Activated CD4-positive, alpha-beta T cell treated with anti-CD3 and anti-CD28 coated beads for 36 hours (primary cell): Measurements from ENCODE around the gene PRKG1. TPM values are rescaled to one million over a fixed set of nuclear protein-coding genes. Genes with fewer than 3 reads are reported as not detected.

Experiments
- ATAC-seq: fragments of 200-7000 bp; cut with Tn5 transposase; one replicate; pipeline ENCODE4 v1.10.0; 2021; ENCODE audit warnings: mild to moderate bottlenecking, moderate library complexity
- CTCF ChIA-PET: fragments of 350-600 bp; sonication (Branson Sonifier 250); formaldehyde crosslinking; loops from one replicate; lab custom pipeline; 2021; ENCODE audit warnings: antibody characterized with exemption; lab: Charles Lee
- POLR2A ChIA-PET: fragments of 350-600 bp; sonication (Branson Sonifier 250); formaldehyde crosslinking; loops from one replicate; lab custom pipeline; 2021; ENCODE audit warnings: antibody characterized with exemption, inconsistent platforms; lab: Charles Lee
- DNase-seq: peaks from one replicate; pipeline ENCODE4 v3.0.0-alpha.2; 2020
- H3K27ac Mint-ChIP-seq: one replicate; pipeline ENCODE4 v1.8.0; 2021; ENCODE audit warnings: mixed read lengths
- H3K27me3 Mint-ChIP-seq: one replicate; pipeline ENCODE4 v1.8.0; 2021; ENCODE audit warnings: mixed read lengths
- H3K36me3 Mint-ChIP-seq: one replicate; pipeline ENCODE4 v1.8.0; 2021; ENCODE audit warnings: low read depth, mixed read lengths
- H3K4me1 Mint-ChIP-seq: one replicate; pipeline ENCODE4 v1.8.0; 2021; ENCODE audit warnings: mixed read lengths
- H3K4me3 Mint-ChIP-seq: one replicate; pipeline ENCODE4 v1.8.0; 2021; ENCODE audit warnings: mild to moderate bottlenecking, moderate library complexity, mixed read lengths
- H3K9me3 Mint-ChIP-seq: one replicate; pipeline ENCODE4 v1.8.0; 2021; ENCODE audit warnings: low read depth, mixed read lengths
- intact Hi-C, 2 experiments: fragments of 100-400 bp; cut with DNase I in 1 of 2; cut with micrococcal nuclease in 1 of 2; formaldehyde crosslinking; loops; one replicate each; pipeline versions ENCODE4 v1.14.2 to v1.15.1; 2022 to 2024; cut with DNase I, micrococcal nuclease
- total RNA-seq, 2 experiments: library from RNA; stranded (reverse); gene quantifications; one replicate each; pipeline ENCODE4 v1.2.3, GENCODE V29; 2021

PRKG1 gene
- total RNA-seq, 2 experiments from 2014 or later: not detected

DNA sequence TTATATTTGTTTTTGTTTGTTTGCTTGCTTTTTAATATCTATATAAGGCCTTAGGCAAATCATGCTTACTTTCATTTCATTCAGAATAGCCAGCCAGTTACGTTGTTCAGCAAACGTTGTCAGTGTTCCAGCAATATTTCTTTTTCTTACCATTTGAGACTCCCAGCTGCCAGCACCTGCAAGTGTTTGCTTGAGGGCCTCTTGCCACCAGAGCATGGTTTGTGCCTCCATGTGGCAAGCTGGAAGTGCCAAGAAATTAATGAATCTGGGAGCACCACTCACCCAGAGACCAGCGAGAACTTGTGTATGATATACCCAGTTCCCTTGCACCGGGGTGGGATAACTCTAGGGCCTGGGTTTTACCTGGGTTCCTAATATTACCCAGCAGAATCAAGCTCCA, 802.2 kb downstream of the PRKG1 start:
- Mint-ChIP-seq H3K36me3 (no peaks in the 10 kb centered on the region), H3K27me3 (no peaks in the 10 kb centered on the region), H3K27ac (no peak overlapping the region), H3K4me1 (peaks cover 17% of the 10 kb centered on the region), H3K4me3 (no peak overlapping the region), H3K9me3 (no peaks in the 10 kb centered on the region)
- ATAC-seq: no peak
- DNase-seq: no peak
- ChIA-PET POLR2A (no interaction called here), CTCF (no interaction called here)
- intact Hi-C loops: loop anchor here in 1 of 2 experiments (5.0 kb wide), 1 partner anchor 179 kb away; the partner anchor contains the start of gene CSTF2T

DNA sequence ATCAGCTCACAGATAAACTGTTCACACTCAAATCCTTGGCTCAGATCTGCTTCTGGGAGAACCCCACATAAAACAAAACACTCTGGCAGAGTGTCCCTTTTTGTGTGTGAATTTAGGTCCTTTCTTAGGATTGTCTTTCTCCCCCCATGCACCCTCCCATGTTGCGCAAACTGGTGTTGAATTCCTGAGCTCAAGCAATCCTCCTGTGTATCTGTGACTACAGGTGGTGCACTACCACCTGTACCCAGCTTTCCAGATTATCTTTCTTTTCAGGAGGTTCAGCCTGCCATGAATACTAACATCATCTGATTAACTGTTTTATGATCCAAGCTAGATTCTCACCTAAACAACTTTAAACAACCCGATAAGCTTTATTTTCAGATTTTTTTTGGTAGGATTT, 802.7 kb downstream of the PRKG1 start:
- no peaks in the 10 kb centered on the region for H3K36me3 Mint-ChIP-seq
- intact Hi-C loops: loop anchor here in 1 of 2 experiments (5.0 kb wide), 1 partner anchor 180 kb away; the partner anchor contains the start of gene CSTF2T

DNA sequence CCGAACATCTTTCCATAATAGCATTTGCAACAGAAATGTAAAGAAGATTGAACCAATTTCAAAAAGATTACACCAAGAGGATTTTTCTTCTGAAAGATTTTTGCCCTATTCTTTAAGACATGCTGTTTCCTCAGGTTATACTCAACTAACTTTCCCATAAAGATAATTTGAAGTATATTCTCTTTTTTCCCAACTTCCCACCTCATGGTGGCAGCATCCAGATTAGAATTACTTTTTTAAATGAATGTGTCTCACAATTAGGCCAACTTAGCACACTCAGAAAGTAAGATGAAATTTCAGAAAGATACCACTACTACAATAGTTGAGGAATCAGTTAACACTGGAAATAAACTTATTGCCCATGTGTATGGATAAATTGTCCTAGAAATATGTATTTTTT, 803.3 kb downstream of the PRKG1 start:
- ChIA-PET POLR2A (no interaction called here), CTCF (no interaction called here)
- no peaks in the 10 kb centered on the region for H3K9me3 Mint-ChIP-seq
- H3K27ac Mint-ChIP-seq: no peak overlapping the region
- ATAC-seq (no peak), DNase-seq (no peak)
- no peak overlapping the region for H3K4me3 Mint-ChIP-seq
- intact Hi-C loops: loop anchor here (2.0 to 5.0 kb wide), 2 partner anchors 45 to 180 kb away; partner anchors contain the start of gene CSTF2T (in 1 of the 2)
- H3K36me3 Mint-ChIP-seq: no peaks in the 10 kb centered on the region
- H3K4me1 Mint-ChIP-seq: peaks cover 17% of the 10 kb centered on the region
- H3K27me3 Mint-ChIP-seq: no peaks in the 10 kb centered on the region

More for the DNA sequence above, 802.7 kb downstream of the PRKG1 start:
- Mint-ChIP-seq H3K4me1 (peaks cover 17% of the 10 kb centered on the region), H3K27ac (no peak overlapping the region), H3K9me3 (no peaks in the 10 kb centered on the region), H3K27me3 (no peaks in the 10 kb centered on the region), H3K4me3 (no peak overlapping the region)
- POLR2A ChIA-PET: no interaction called here
- DNase-seq: no peak
- CTCF ChIA-PET: no interaction called here
- no peak for ATAC-seq

DNA sequence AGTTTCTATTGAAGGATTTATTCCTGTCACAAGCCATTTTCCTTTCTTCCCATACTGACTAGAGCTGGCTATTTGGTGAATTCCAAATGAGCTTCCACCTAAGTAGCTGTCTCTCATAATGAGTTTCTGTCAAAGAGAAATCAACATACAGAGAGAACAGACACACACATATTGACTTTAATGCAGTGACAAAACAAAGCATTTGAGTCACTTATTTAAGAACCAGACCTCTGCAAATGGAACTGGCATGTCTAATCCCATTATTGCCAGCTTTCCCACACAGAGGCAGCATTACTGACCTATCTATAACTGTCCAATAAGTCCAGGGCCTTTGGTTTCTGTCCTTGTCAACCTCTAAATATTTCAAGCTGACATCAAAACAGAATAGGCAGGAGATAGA, 804.4 kb downstream of the PRKG1 start:
- Mint-ChIP-seq H3K27ac (no peak overlapping the region), H3K27me3 (no peaks in the 10 kb centered on the region), H3K4me1 (peaks cover 17% of the 10 kb centered on the region), H3K9me3 (no peaks in the 10 kb centered on the region), H3K36me3 (no peaks in the 10 kb centered on the region), H3K4me3 (no peak overlapping the region)
- DNase-seq (no peak), ATAC-seq (no peak)
- POLR2A ChIA-PET: no interaction called here
- CTCF ChIA-PET: no interaction called here
- intact Hi-C loops: loop anchor here (1.0 to 5.0 kb wide), 3 partner anchors 46 to 181 kb away; partner anchors contain the start of gene CSTF2T (in 2 of the 2)

DNA sequence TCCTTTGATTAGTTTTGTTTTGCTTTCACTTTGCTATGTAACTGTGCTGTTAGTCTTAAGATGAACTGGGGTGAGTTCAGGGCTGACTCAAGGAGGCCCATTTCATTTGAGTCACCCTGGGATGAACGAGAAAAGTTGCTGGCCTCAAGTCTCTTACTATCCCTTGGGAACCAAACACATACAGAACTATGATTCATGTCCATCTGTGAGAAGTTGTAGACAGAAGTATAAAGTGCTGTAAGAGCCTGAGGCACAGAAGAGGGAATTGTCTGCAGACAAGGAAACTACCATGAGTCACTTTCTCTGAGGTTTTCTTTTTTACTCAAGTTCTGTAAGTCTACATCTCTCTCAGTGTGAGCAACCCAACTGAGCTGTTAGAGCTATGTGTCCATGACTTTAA, 805.0 kb downstream of the PRKG1 start:
- H3K36me3 Mint-ChIP-seq: no peaks in the 10 kb centered on the region
- peaks cover 17% of the 10 kb centered on the region for H3K4me1 Mint-ChIP-seq
- CTCF ChIA-PET: no interaction called here
- H3K27ac Mint-ChIP-seq: peak overlapping the region; percentile 4
- intact Hi-C loops: loop anchor here (1.0 to 5.0 kb wide), 3 partner anchors 46 to 182 kb away; partner anchors contain the start of gene CSTF2T (in 2 of the 2)
- ATAC-seq: peak; percentile 94
- POLR2A ChIA-PET: no interaction called here
- no peaks in the 10 kb centered on the region for H3K27me3 Mint-ChIP-seq
- no peaks in the 10 kb centered on the region for H3K9me3 Mint-ChIP-seq
- no peak overlapping the region for H3K4me3 Mint-ChIP-seq
- DNase-seq: peak; percentile 40

DNA sequence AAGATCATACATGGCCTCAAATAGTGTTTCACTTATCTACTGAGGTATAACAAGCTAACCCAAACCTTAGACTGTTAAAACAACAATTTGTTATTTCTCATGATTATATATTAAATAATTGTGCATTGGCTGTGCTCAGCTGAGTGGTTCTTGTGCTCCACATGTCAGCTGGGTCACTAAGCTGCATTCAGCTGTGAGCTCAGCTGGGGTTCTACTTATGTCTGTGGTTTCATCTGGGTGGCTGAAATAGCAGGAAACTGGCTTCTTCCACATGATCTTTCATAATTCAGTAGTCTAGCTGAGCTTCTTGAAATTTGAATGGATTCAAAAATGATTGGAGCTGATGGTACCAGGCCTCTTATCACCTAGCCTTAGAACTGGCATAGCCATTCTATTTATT, 806.9 kb downstream of the PRKG1 start:
- no peaks in the 10 kb centered on the region for H3K36me3 Mint-ChIP-seq
- ChIA-PET CTCF (no interaction called here), POLR2A (no interaction called here)
- H3K9me3 Mint-ChIP-seq: no peaks in the 10 kb centered on the region
- ATAC-seq (no peak), DNase-seq (no peak)
- no peaks in the 10 kb centered on the region for H3K27me3 Mint-ChIP-seq
- no peak overlapping the region for H3K4me3 Mint-ChIP-seq
- no peak overlapping the region for H3K27ac Mint-ChIP-seq
- peaks cover 17% of the 10 kb centered on the region for H3K4me1 Mint-ChIP-seq
- intact Hi-C loops: no loop called here

DNA sequence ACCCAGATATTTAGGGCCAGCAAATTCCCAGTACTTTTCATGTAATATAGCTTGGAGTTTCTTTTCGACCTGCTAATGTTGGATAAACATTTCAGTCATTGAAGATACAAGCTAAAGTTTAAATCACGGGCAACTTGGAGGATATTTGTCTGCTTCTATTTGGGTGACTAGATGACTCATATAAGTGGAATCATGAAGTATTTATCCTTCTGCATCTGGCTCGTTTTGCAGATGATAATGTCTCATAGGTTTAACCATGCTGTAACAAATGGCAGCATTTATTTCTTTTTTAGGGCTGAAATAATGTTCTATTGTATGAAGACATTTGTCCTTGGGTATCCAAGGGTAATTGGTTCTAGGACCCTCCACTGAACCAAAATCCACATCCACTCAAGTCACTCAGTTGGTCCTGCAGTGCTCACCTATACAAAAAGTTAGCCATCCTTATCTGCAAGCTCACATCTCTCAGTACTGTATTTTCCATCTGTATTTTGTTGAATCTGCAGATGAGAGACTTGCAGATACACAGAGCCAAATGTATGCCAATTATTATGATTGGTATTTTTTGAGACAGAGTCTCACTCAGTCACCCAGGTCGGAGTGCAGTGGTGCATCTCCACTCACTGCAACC, 812.3 kb downstream of the PRKG1 start:
- intact Hi-C loops: no loop called here
- POLR2A ChIA-PET: no interaction called here
- H3K4me3 Mint-ChIP-seq: no peak overlapping the region
- CTCF ChIA-PET: interaction anchor here (0.6 kb wide), 1 partner anchor 47 kb away, joined by 3 read pairs; no protein-coding TSS in a partner anchor
- no peaks in the 10 kb centered on the region for H3K27me3 Mint-ChIP-seq
- H3K4me1 Mint-ChIP-seq: no peaks in the 10 kb centered on the region
- ATAC-seq (no peak), DNase-seq (no peak)
- H3K36me3 Mint-ChIP-seq: no peaks in the 10 kb centered on the region
- H3K9me3 Mint-ChIP-seq: no peaks in the 10 kb centered on the region
- H3K27ac Mint-ChIP-seq: no peak overlapping the region

DNA sequence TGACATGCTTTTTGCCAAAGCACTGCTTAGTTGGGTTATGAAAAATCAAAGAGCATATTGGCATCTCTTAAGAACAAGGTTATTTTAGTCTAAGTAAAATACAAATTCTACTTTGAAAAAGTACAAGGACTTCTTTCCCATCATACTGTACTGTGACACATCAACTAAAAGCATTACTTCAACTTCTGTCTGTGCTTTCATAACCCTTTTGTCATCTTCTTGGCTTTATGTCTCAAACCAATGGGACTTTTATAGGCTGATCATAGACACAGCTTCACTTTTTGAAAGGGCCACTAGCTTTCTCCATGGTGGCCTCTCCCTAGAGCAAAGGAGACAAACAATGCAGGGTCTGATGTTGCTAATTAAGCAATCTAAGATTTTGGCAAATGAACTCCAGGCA, 814.0 kb downstream of the PRKG1 start:
- intact Hi-C loops: no loop called here
- Mint-ChIP-seq H3K4me3 (no peak overlapping the region), H3K4me1 (no peaks in the 10 kb centered on the region), H3K27me3 (no peaks in the 10 kb centered on the region), H3K27ac (no peak overlapping the region), H3K9me3 (no peaks in the 10 kb centered on the region), H3K36me3 (no peaks in the 10 kb centered on the region)
- CTCF ChIA-PET: no interaction called here
- POLR2A ChIA-PET: no interaction called here
- ATAC-seq (no peak), DNase-seq (no peak)

DNA sequence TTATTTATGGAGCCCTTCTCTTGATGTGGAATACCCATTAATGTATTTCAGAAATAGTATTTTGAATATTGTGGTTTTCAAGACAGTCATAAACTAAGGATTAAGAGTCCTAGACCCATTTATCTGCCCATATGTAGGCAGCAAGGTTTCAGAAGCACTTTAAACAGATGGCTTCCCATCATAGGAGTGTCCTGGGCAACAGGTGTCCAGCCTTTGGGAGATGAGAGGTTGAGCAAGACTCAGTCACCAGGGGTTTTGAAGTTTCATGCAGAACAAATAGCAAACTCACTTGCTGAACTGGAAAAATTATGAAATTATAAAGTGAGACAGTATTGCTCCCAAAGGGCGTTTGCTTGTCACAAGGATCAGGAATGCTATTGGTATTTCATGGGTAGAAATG, 818.0 kb downstream of the PRKG1 start:
- Mint-ChIP-seq H3K4me3 (no peak overlapping the region), H3K36me3 (no peaks in the 10 kb centered on the region), H3K4me1 (no peaks in the 10 kb centered on the region), H3K27me3 (peaks cover 2% of the 10 kb centered on the region), H3K9me3 (no peaks in the 10 kb centered on the region), H3K27ac (no peak overlapping the region)
- ATAC-seq (no peak), DNase-seq (no peak)
- ChIA-PET POLR2A (no interaction called here), CTCF (no interaction called here)
- intact Hi-C loops: no loop called here

DNA sequence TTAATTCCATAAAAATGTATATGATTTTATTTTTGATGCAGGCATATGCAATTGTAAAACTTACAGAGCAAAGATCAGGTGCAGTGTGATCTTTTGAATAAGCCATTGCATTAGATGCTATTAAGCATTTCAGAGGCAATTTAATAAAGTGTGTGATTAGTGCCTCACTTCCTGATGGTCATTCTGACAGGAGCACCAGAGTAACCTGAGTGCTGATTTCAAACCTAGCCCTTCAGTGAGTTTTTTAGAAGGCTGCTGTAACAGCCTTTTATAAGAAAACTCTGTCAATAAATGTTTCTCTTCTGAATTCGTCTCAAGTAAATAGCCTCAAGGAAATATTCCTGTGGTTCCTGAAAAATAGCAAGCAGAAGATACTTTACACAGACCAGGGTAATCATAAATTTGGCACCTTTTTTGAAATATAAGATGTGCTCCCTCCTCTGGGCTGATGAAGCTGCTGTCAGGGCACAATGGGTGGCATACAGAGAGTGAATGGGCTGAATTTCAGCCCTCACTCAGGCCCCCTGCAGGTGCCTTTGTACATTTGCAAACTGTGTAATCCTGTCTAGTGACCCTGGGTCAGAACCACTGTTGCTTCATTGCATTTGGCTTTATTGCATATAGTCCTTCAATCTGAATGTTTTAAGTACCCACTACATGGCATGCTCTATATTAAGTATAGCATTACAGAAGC, 818.8 kb downstream of the PRKG1 start:
- intact Hi-C loops: no loop called here
- peak; percentile 53 for ATAC-seq
- peaks cover 5% of the 10 kb centered on the region for H3K27me3 Mint-ChIP-seq
- H3K27ac Mint-ChIP-seq: no peak overlapping the region
- H3K4me3 Mint-ChIP-seq: no peak overlapping the region
- CTCF ChIA-PET: no interaction called here
- H3K36me3 Mint-ChIP-seq: no peaks in the 10 kb centered on the region
- H3K4me1 Mint-ChIP-seq: no peaks in the 10 kb centered on the region
- peak; percentile 28 for DNase-seq
- POLR2A ChIA-PET: no interaction called here
- no peaks in the 10 kb centered on the region for H3K9me3 Mint-ChIP-seq

DNA sequence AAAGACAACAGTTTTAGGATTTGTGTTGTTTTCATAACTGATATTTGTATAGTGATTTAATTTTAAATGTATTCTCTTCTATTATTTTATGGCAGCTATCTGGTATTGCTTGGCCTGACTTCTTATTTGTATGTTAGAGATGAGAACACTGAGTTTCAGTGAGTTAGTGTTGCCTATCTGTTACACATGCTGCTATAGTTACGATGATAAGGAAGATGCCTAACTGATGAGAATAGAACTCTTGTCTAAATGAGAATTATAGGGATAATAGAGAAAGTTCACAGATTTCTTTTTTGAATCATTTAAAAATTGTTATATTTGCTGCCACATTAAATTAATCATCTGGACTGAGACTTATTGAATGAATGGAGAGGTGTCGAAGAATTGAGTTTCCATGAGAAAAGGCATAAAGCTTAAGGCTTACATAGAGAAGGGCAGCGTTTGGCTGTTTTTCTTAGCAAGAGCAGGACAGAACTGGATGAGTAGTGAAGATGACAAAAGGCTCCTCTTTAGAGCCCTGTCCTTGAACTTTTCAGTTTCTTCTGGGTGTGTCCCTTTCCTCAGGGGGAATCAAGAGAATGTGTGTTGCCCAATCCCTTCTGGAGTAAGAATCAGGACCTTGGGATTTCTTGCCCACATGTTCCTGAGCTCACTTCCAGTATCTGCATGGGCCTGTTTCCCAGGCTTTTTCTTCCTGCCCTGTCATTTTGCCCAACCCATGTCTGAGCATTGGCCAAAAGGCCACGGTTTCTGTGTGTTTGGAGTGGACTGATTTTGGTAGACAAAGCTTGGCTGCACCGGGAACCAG, 820.7 kb downstream of the PRKG1 start:
- H3K27me3 Mint-ChIP-seq: peaks cover 5% of the 10 kb centered on the region
- H3K9me3 Mint-ChIP-seq: no peaks in the 10 kb centered on the region
- H3K4me3 Mint-ChIP-seq: no peak overlapping the region
- DNase-seq: no peak
- POLR2A ChIA-PET: no interaction called here
- ATAC-seq: no peak
- H3K36me3 Mint-ChIP-seq: no peaks in the 10 kb centered on the region
- no peak overlapping the region for H3K27ac Mint-ChIP-seq
- CTCF ChIA-PET: no interaction called here
- intact Hi-C loops: no loop called here
- H3K4me1 Mint-ChIP-seq: no peaks in the 10 kb centered on the region
